ENCODE results near the gene CELSR2. TPM values are rescaled to one million over a fixed set of nuclear protein-coding genes. Genes with fewer than 3 reads are reported as not detected.

CELSR2 gene
- total RNA-seq, 1 experiment from 2014 or later: 4.2 TPM

- peak; percentile 11 for DNase-seq (ENCODE audit: low spot score)
- in situ Hi-C loops (cut with HindIII; ENCODE audit: low sequenced_read_pairs): no loop called here
These were observed 63.8 kb downstream of the CELSR2 start for GRCh38 chr1:109312978-109313775.

- DNase-seq (ENCODE audit: low spot score): no peak
- in situ Hi-C loops (cut with HindIII; ENCODE audit: low sequenced_read_pairs): no loop called here
These were observed 65.5 kb downstream of the CELSR2 start for GRCh38 chr1:109314795-109315194.

GRCh38 chr1:109315288-109315687 is 65.9 kb downstream of the CELSR2 start:
- no peak for DNase-seq (ENCODE audit: low spot score)
- in situ Hi-C loops (cut with HindIII; ENCODE audit: low sequenced_read_pairs): no loop called here

GRCh38 chr1:109316506-109316905 is 67.2 kb downstream of the CELSR2 start:
- in situ Hi-C loops (cut with HindIII; ENCODE audit: low sequenced_read_pairs): no loop called here
- DNase-seq (ENCODE audit: low spot score): no peak

- in situ Hi-C loops (cut with HindIII; ENCODE audit: low sequenced_read_pairs): no loop called here
- DNase-seq (ENCODE audit: low spot score): no peak
These were observed 69.8 kb downstream of the CELSR2 start for GRCh38 chr1:109319114-109319513.

- no peak for DNase-seq (ENCODE audit: low spot score)
- in situ Hi-C loops (cut with HindIII; ENCODE audit: low sequenced_read_pairs): no loop called here
These were observed 73.6 kb downstream of the CELSR2 start for GRCh38 chr1:109322974-109323373.

Other genes starting within 250 kb of the CELSR2 start
- gene WDR47, start 207.4 kb upstream of the CELSR2 start, total RNA-seq (2014; rRNA removed; shearing (Covaris generic)): 5.4 and 7.1 TPM in 2 replicates
- gene TAF13, start 173.5 kb upstream of the CELSR2 start, total RNA-seq (2014; rRNA removed; shearing (Covaris generic)): 6.3 and 23.9 TPM in 2 replicates
- gene TMEM167B, start 158.8 kb upstream of the CELSR2 start, total RNA-seq (2014; rRNA removed; shearing (Covaris generic)): 7.2 and 9.6 TPM in 2 replicates
- not detected in 2 replicates for gene ELAPOR1, start 135.4 kb upstream of the CELSR2 start, total RNA-seq (2014; rRNA removed; shearing (Covaris generic))
- 205 and 214 TPM in 2 replicates for gene SARS1, start 35.6 kb upstream of the CELSR2 start, total RNA-seq (2014; rRNA removed; shearing (Covaris generic))
- 46.8 and 58.2 TPM in 2 replicates for gene PSRC1, start 33.6 kb downstream of the CELSR2 start, total RNA-seq (2014; rRNA removed; shearing (Covaris generic))
- gene MYBPHL, start 57.5 kb downstream of the CELSR2 start, total RNA-seq (2014; rRNA removed; shearing (Covaris generic)): 0.18 TPM in 1 of 2 replicates, not detected in the other
- 15.1 and 17.7 TPM in 2 replicates for gene SORT1, start 148.4 kb downstream of the CELSR2 start, total RNA-seq (2014; rRNA removed; shearing (Covaris generic))
- 105 and 147 TPM in 2 replicates for gene PSMA5, start 176.9 kb downstream of the CELSR2 start, total RNA-seq (2014; rRNA removed; shearing (Covaris generic))
- gene SYPL2, start 217.0 kb downstream of the CELSR2 start, total RNA-seq (2014; rRNA removed; shearing (Covaris generic)): not detected in 2 replicates
- 2.9 and 6.8 TPM in 2 replicates for gene ATXN7L2, start 234.4 kb downstream of the CELSR2 start, total RNA-seq (2014; rRNA removed; shearing (Covaris generic))
- gene CYB561D1, start 244.6 kb downstream of the CELSR2 start, total RNA-seq (2014; rRNA removed; shearing (Covaris generic)): 0.31 and 3.1 TPM in 2 replicates

All from G401 (cell line).